H1 (cell line): ENCODE measurements around the gene IGLON5.

Source experiments
- CREB1 ChIP-seq: IDR thresholded peaks from 2 replicates; pipeline ENCODE4 v1.6.1; 2012; ENCODE audit warnings: inconsistent platforms
- CTCF ChIP-seq, 3 experiments: IDR thresholded peaks; 1 replicate in 2 of 3; 2 replicates in 1 of 3; pipeline versions ENCODE4 v1.5.1 to v1.6.1; 2011; ENCODE audit warnings: low read length in 3 of 3, mild to moderate bottlenecking in 3 of 3, inconsistent platforms in 2 of 3, low read depth in 1 of 3, moderate library complexity in 1 of 3; ENCODE audit not compliant: insufficient read depth in 1 of 3; ENCODE audit errors: control extremely low read depth in 1 of 3
- HDAC2 ChIP-seq, 2 experiments: fragments of 300-600 bp in 1 of 2; sonication (generic) in 1 of 2; IDR thresholded peaks; 2 replicates each; pipeline ENCODE4 v1.6.1; 2011 to 2012; ENCODE audit warnings: low read depth in 2 of 2, low read length in 2 of 2, mild to moderate bottlenecking in 2 of 2, moderate library complexity in 2 of 2, borderline replicate concordance in 1 of 2, inconsistent platforms in 1 of 2
- KDM5A ChIP-seq: fragments of 200-600 bp; IDR thresholded peaks from 2 replicates; pipeline ENCODE4 v1.7.1; 2012; ENCODE audit warnings: mild to moderate bottlenecking, low read length, inconsistent platforms, mixed read lengths
- POLR2A ChIP-seq, 2 experiments: IDR thresholded peaks; 1 replicate in 1 of 2; 2 replicates in 1 of 2; pipeline ENCODE4 v1.6.1; 2011; ENCODE audit warnings: low read depth in 2 of 2, low read length in 2 of 2, mild to moderate bottlenecking in 2 of 2; ENCODE audit errors: control extremely low read depth in 1 of 2
- RNF2 ChIP-seq: fragments of 200-900, 300-1000 bp; sonication (generic); IDR thresholded peaks from 2 replicates; pipeline ENCODE4 v1.7.1; 2016; ENCODE audit warnings: borderline replicate concordance, low read depth, mild to moderate bottlenecking, antibody characterized with exemption, low read length; ENCODE audit not compliant: poor library complexity, severe bottlenecking; ENCODE audit errors: missing control alignments
- TAF1 ChIP-seq: IDR thresholded peaks from 2 replicates; pipeline ENCODE4 v1.6.1; 2011; ENCODE audit warnings: mild to moderate bottlenecking, low read depth, low read length
- ZNF274 ChIP-seq: IDR thresholded peaks from 2 replicates; pipeline ENCODE4 v1.7.0; 2012; ENCODE audit warnings: low read length, borderline replicate concordance; ENCODE audit errors: extremely low read depth

- TF ChIP-seq ZNF274 (no peak), TAF1 (no peak), HDAC2 (IDR thresholded peaks at IDR 0.05; ENCODE audit: borderline replicate concordance in 1 of 2, low read depth in 2 of 2, low read length in 2 of 2) (no peak), KDM5A (no peak), CREB1 (no peak), CTCF (IDR thresholded peaks at IDR 0.05; ENCODE audit: control extremely low read depth in 1 of 3, insufficient read depth in 1 of 3, low read depth in 1 of 3, low read length in 3 of 3) (no peak), RNF2 (no peak), POLR2A (IDR thresholded peaks at IDR 0.05; ENCODE audit: control extremely low read depth in 1 of 2, low read depth in 2 of 2, low read length in 2 of 2) (no peak)
Measured at GRCh38 chr19:51365211-51365964, 53.9 kb downstream of the IGLON5 start.
